Esophagus muscularis mucosa (tissue), 4 donors: ENCODE data around the gene FREM1. TPM values are rescaled to one million over a fixed set of nuclear protein-coding genes. Genes with fewer than 3 reads are reported as not detected.

Experiments
- DNase-seq: peaks from one replicate; pipeline ENCODE4 v3.0.0-alpha.2; 2017; ENCODE audit errors: extremely low spot score
- H3K27ac ChIP-seq, 4 donors: fragments of 200-600 bp; sonication (generic); replicated peaks in 1 of 4; 1 replicate in 3 of 4; 2 replicates in 1 of 4; pipeline ENCODE4 v1.5.1; 2016 to 2019; ENCODE audit warnings: mild to moderate bottlenecking in 1 of 4
- H3K27me3 ChIP-seq, 4 donors: fragments of 200-600 bp; sonication (generic); one replicate each; pipeline versions ENCODE4 v1.5.1 to v1.6.0; 2016 to 2019
- H3K36me3 ChIP-seq, 4 donors: fragments of 200-600 bp; sonication (generic); one replicate each; pipeline ENCODE4 v1.5.1; 2016 to 2019
- H3K4me1 ChIP-seq, 4 donors: fragments of 200-600 bp; sonication (generic); one replicate each; pipeline ENCODE4 v1.5.1; 2016 to 2019
- H3K4me3 ChIP-seq, 4 donors: fragments of 200-600 bp; sonication (generic); 1 replicate in 2 of 4; 2 replicates in 2 of 4; pipeline ENCODE4 v1.5.1; 2016 to 2019; ENCODE audit warnings: mild to moderate bottlenecking in 4 of 4, moderate library complexity in 1 of 4
- H3K9me3 ChIP-seq, 4 donors: fragments of 200-600 bp; sonication (generic); 1 replicate in 3 of 4; 2 replicates in 1 of 4; pipeline ENCODE4 v1.5.1; 2016 to 2019
- CTCF ChIP-seq, 3 experiments: fragments of 200-600 bp in 2 of 3; fragments of 450-650 bp in 1 of 3; sonication (generic) in 2 of 3; IDR thresholded peaks; one replicate each; pipeline ENCODE4 v1.5.1; 2017 to 2019; ENCODE audit warnings: antibody characterized with exemption in 3 of 3, mild to moderate bottlenecking in 2 of 3, moderate library complexity in 1 of 3
- EP300 ChIP-seq: sonication (generic); formaldehyde crosslinking; IDR thresholded peaks from one replicate; pipeline ENCODE4 v1.6.1; 2017; ENCODE audit warnings: antibody characterized with exemption
- POLR2A ChIP-seq: fragments of 450-650 bp; IDR thresholded peaks from one replicate; pipeline ENCODE4 v1.6.1; 2017; ENCODE audit warnings: antibody characterized with exemption, moderate library complexity, mild to moderate bottlenecking, low read depth
- POLR2AphosphoS5 ChIP-seq, 2 donors: sonication (generic); formaldehyde crosslinking; IDR thresholded peaks; one replicate each; pipeline ENCODE4 v1.6.1; 2017; ENCODE audit warnings: antibody characterized with exemption in 2 of 2
- WGBS: methylation state at CpG from one replicate; pipeline ENCODE4 v1.1.5; 2018; 5-methylcytosine and 5-hydroxymethylcytosine counted together
- intact Hi-C: fragments of 100-400 bp; cut with DNase I; formaldehyde crosslinking; loops from one replicate; pipeline ENCODE4 v1.15.1; 2023
- total RNA-seq, 4 donors: library from RNA; depleted of rRNA; stranded (reverse); fragments of >200 nt; gene quantifications; one replicate each; pipeline versions ENCODE4 v1.1.0 to v1.2.1, GENCODE V29; 2016

FREM1 gene
- total RNA-seq, 4 donors from 2014 or later, result 0.58 to 3.5 (median 1.9) TPM

DNA sequence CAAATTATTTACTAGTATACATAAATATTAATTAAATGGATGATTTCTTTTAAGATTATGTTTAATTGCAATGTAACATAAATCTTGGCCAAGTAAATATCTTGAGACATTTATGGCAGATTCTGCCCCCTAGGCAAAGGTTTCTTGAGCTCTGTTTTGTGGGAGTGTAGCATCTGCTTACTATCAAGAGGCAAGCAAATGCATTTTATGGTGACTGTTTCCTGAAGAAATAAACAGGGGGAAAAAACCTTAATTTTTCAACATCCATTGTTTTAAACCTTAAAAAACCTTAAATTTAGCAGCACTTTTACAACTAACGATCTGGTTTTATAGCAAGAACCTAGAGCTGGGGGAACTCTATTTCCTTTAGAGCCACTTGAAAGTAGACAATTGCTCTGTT lies 25.7 kb upstream of the FREM1 start:
- WGBS, result 87% methylated on average over 1 of the region's 1 CpG
- DNase-seq, result no peak
- TF ChIP-seq POLR2A, result no peak
- no peak for TF ChIP-seq POLR2AphosphoS5 (IDR thresholded peaks at IDR 0.05)
- no peak for TF ChIP-seq EP300
- no peak for TF ChIP-seq CTCF (IDR thresholded peaks at IDR 0.05)
- no peaks in the 10 kb centered on the region for H3K9me3 ChIP-seq
- H3K36me3 ChIP-seq, result no peaks in the 10 kb centered on the region
- no peak overlapping the region for H3K27ac ChIP-seq
- no peaks in the 10 kb centered on the region for H3K27me3 ChIP-seq
- intact Hi-C loops, result no loop called here
- no peaks in the 10 kb centered on the region for H3K4me1 ChIP-seq
- no peak overlapping the region for H3K4me3 ChIP-seq

- Histone ChIP-seq H3K4me3 (no peak overlapping the region), H3K9me3 (no peaks in the 10 kb centered on the region), H3K27ac (no peak overlapping the region), H3K36me3 (no peaks in the 10 kb centered on the region), H3K27me3 (no peaks in the 10 kb centered on the region), H3K4me1 (no peaks in the 10 kb centered on the region)
- TF ChIP-seq POLR2A (no peak), EP300 (no peak), CTCF (IDR thresholded peaks at IDR 0.05) (no peak), POLR2AphosphoS5 (IDR thresholded peaks at IDR 0.05) (no peak)
- no peak for DNase-seq
- WGBS, result 74% methylated on average over 4 of the region's 4 CpGs
- intact Hi-C loops, result no loop called here
Observed at GRCh38 chr9:14935106-14935751, 25.0 kb upstream of the FREM1 start.

GRCh38 chr9:14932641-14933040 lies 22.4 kb upstream of the FREM1 start:
- Histone ChIP-seq H3K4me3 (no peak overlapping the region), H3K27me3 (no peaks in the 10 kb centered on the region), H3K27ac (no peak overlapping the region), H3K4me1 (no peaks in the 10 kb centered on the region), H3K9me3 (no peaks in the 10 kb centered on the region), H3K36me3 (no peaks in the 10 kb centered on the region)
- no peak for DNase-seq
- intact Hi-C loops, result no loop called here
- TF ChIP-seq EP300 (no peak), CTCF (IDR thresholded peaks at IDR 0.05) (no peak), POLR2A (no peak), POLR2AphosphoS5 (IDR thresholded peaks at IDR 0.05) (no peak)
- 69% methylated on average over 2 of the region's 2 CpGs for WGBS

DNA sequence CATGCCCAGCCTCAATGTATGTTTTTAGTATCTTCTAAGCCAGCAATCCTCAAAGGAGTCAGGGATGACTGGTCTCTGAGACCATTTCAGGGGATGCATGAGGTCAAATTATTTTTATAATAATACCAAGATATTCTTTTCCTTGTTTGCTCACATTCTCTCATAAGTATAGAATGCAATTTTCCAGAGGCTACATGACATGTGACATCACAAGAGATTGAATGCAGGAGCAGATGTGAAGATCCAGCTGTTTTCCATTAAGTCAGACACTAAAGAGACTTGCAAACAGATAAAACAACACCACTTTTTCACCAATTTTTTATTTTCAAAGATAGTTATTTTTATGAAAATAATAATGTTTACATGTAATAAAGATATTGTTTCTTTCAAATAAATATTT lies 22.0 kb upstream of the FREM1 start:
- DNase-seq, result no peak
- intact Hi-C loops, result no loop called here
- Histone ChIP-seq H3K27ac (no peak overlapping the region), H3K4me3 (no peak overlapping the region), H3K4me1 (no peaks in the 10 kb centered on the region), H3K27me3 (no peaks in the 10 kb centered on the region), H3K36me3 (no peaks in the 10 kb centered on the region), H3K9me3 (no peaks in the 10 kb centered on the region)
- TF ChIP-seq POLR2AphosphoS5 (IDR thresholded peaks at IDR 0.05), result no peak
- no peak for TF ChIP-seq CTCF (IDR thresholded peaks at IDR 0.05)
- no peak for TF ChIP-seq EP300

GRCh38 chr9:14926941-14927624 lies 16.9 kb upstream of the FREM1 start:
- WGBS, result 70% methylated on average over 3 of the region's 3 CpGs
- intact Hi-C loops, result no loop called here
- H3K36me3 ChIP-seq, result no peaks in the 10 kb centered on the region
- no peaks in the 10 kb centered on the region for H3K27me3 ChIP-seq
- no peak overlapping the region for H3K4me3 ChIP-seq
- no peak overlapping the region for H3K27ac ChIP-seq
- no peaks in the 10 kb centered on the region for H3K4me1 ChIP-seq
- no peaks in the 10 kb centered on the region for H3K9me3 ChIP-seq
- TF ChIP-seq CTCF (IDR thresholded peaks at IDR 0.05) (no peak), EP300 (no peak), POLR2A (no peak), POLR2AphosphoS5 (IDR thresholded peaks at IDR 0.05) (no peak)
- DNase-seq, result no peak
